ENCODE results near the gene RAB14.

Gene RAB14

GRCh38 chr9:121242219-121242958, 40.7 kb upstream of the RAB14 start:
- H3K4me2 ChIP-seq: no peak overlapping the region

GRCh38 chr9:121240472-121241135, 38.9 kb upstream of the RAB14 start:
- TF ChIP-seq CTCF (conservative IDR thresholded peaks at IDR 0.05; ENCODE audit: low read depth, low read length): no peak
- Histone ChIP-seq H3K4me2 (no peak overlapping the region), H4K20me1 (ENCODE audit: insufficient read depth) (no peaks in the 10 kb centered on the region), H3K79me2 (ENCODE audit: insufficient read depth, low read depth) (no peaks in the 10 kb centered on the region), H3K27ac (no peak overlapping the region), H3K36me3 (ENCODE audit: insufficient read depth) (no peaks in the 10 kb centered on the region), H3K4me1 (ENCODE audit: low read depth, poor library complexity, severe bottlenecking) (no peaks in the 10 kb centered on the region), H3K9ac (no peak overlapping the region), H3K4me3 (IDR thresholded peaks at IDR 0.05; ENCODE audit: insufficient read depth, low read depth, low read length) (no peak overlapping the region), H2AFZ (ENCODE audit: low read depth) (no peak overlapping the region), H3K27me3 (ENCODE audit: insufficient read depth, low read depth) (no peaks in the 10 kb centered on the region)

More at GRCh38 chr9:121242219-121242958, 40.7 kb upstream of the RAB14 start:
- Histone ChIP-seq H3K79me2 (ENCODE audit: insufficient read depth, low read depth) (no peaks in the 10 kb centered on the region), H2AFZ (ENCODE audit: low read depth) (no peak overlapping the region), H3K4me1 (ENCODE audit: low read depth, poor library complexity, severe bottlenecking) (no peaks in the 10 kb centered on the region), H3K27me3 (ENCODE audit: insufficient read depth, low read depth) (no peaks in the 10 kb centered on the region), H3K27ac (no peak overlapping the region), H3K4me3 (IDR thresholded peaks at IDR 0.05; ENCODE audit: insufficient read depth, low read depth, low read length) (no peak overlapping the region), H3K36me3 (ENCODE audit: insufficient read depth) (no peaks in the 10 kb centered on the region), H3K9ac (no peak overlapping the region), H4K20me1 (ENCODE audit: insufficient read depth) (no peaks in the 10 kb centered on the region)
- no peak for TF ChIP-seq CTCF (conservative IDR thresholded peaks at IDR 0.05; ENCODE audit: low read depth, low read length)

GRCh38 chr9:121239851-121240250, 38.2 kb upstream of the RAB14 start:
- Histone ChIP-seq H3K4me3 (IDR thresholded peaks at IDR 0.05; ENCODE audit: insufficient read depth, low read depth, low read length) (no peak overlapping the region), H3K4me1 (ENCODE audit: low read depth, poor library complexity, severe bottlenecking) (no peaks in the 10 kb centered on the region), H3K36me3 (ENCODE audit: insufficient read depth) (no peaks in the 10 kb centered on the region), H2AFZ (ENCODE audit: low read depth) (no peak overlapping the region), H3K27ac (no peak overlapping the region), H3K4me2 (no peak overlapping the region), H3K9ac (no peak overlapping the region), H3K79me2 (ENCODE audit: insufficient read depth, low read depth) (no peaks in the 10 kb centered on the region), H4K20me1 (ENCODE audit: insufficient read depth) (no peaks in the 10 kb centered on the region), H3K27me3 (ENCODE audit: insufficient read depth, low read depth) (no peaks in the 10 kb centered on the region)
- no peak for TF ChIP-seq CTCF (conservative IDR thresholded peaks at IDR 0.05; ENCODE audit: low read depth, low read length)

GRCh38 chr9:121239071-121239470, 37.4 kb upstream of the RAB14 start:
- no peak overlapping the region for H2AFZ ChIP-seq (ENCODE audit: low read depth)
- H3K4me1 ChIP-seq (ENCODE audit: low read depth, poor library complexity, severe bottlenecking): no peaks in the 10 kb centered on the region
- H3K36me3 ChIP-seq (ENCODE audit: insufficient read depth): no peaks in the 10 kb centered on the region
- no peak overlapping the region for H3K4me2 ChIP-seq
- H3K4me3 ChIP-seq (IDR thresholded peaks at IDR 0.05; ENCODE audit: insufficient read depth, low read depth, low read length): no peak overlapping the region
- no peaks in the 10 kb centered on the region for H3K79me2 ChIP-seq (ENCODE audit: insufficient read depth, low read depth)
- no peaks in the 10 kb centered on the region for H4K20me1 ChIP-seq (ENCODE audit: insufficient read depth)
- no peak overlapping the region for H3K27ac ChIP-seq
- no peaks in the 10 kb centered on the region for H3K27me3 ChIP-seq (ENCODE audit: insufficient read depth, low read depth)
- no peak for TF ChIP-seq CTCF (conservative IDR thresholded peaks at IDR 0.05; ENCODE audit: low read depth, low read length)
- no peak overlapping the region for H3K9ac ChIP-seq
